SK-N-MC (cell line): Measurements from ENCODE around the gene KRT79.
"Not testable (repeated sequence)": the region's sequence is repeated elsewhere in the genome, so short reads cannot be mapped to it uniquely, and the experiment has no call there.

Source experiments
- DNase-seq: peaks from one replicate; pipeline ENCODE4 v3.0.0-alpha.2; 2011; ENCODE audit warnings: low read depth, low spot score
- H3K27ac ChIP-seq: fragments of 200-600 bp; sonication (generic); 2 replicates; pipeline ENCODE4 v1.5.1; 2016; ENCODE audit warnings: mixed run types
- H3K36me3 ChIP-seq: fragments of 200-600 bp; sonication (generic); 2 replicates; pipeline ENCODE4 v1.6.1; 2017; ENCODE audit warnings: antibody characterized with exemption, low read length, mixed read lengths; ENCODE audit not compliant: insufficient read depth
- H3K4me3 ChIP-seq: fragments of 200-600 bp; sonication (generic); 2 replicates; pipeline ENCODE4 v1.5.1; 2016
- H3K9ac ChIP-seq: fragments of 200-600 bp; sonication (generic); 2 replicates; pipeline ENCODE4 v1.8.0; 2017; ENCODE audit warnings: mixed run types, mixed read lengths; ENCODE audit not compliant: insufficient read length
- H3K9me3 ChIP-seq: fragments of 200-600 bp; sonication (generic); 2 replicates; pipeline ENCODE4 v1.6.1; 2017; ENCODE audit warnings: low read depth, mild to moderate bottlenecking, antibody characterized with exemption, low read length, moderate library complexity, mixed read lengths
- EZH2 ChIP-seq: fragments of 200-600 bp; sonication (generic); IDR thresholded peaks from one replicate; pipeline ENCODE4 v1.6.1; 2017; ENCODE audit warnings: antibody characterized with exemption
- FOXP2 ChIP-seq: optimal IDR thresholded peaks from 2 replicates; pipeline ENCODE3; 2011; ENCODE audit warnings: mild to moderate bottlenecking, moderate library complexity; ENCODE audit not compliant: insufficient read depth; ENCODE audit errors: extremely low read length, control extremely low read depth
- POLR2AphosphoS5 ChIP-seq: IDR thresholded peaks from 2 replicates; pipeline ENCODE4 v1.6.1; 2012; ENCODE audit warnings: mild to moderate bottlenecking, low read depth, low read length, borderline replicate concordance

KRT79 gene

DNA sequence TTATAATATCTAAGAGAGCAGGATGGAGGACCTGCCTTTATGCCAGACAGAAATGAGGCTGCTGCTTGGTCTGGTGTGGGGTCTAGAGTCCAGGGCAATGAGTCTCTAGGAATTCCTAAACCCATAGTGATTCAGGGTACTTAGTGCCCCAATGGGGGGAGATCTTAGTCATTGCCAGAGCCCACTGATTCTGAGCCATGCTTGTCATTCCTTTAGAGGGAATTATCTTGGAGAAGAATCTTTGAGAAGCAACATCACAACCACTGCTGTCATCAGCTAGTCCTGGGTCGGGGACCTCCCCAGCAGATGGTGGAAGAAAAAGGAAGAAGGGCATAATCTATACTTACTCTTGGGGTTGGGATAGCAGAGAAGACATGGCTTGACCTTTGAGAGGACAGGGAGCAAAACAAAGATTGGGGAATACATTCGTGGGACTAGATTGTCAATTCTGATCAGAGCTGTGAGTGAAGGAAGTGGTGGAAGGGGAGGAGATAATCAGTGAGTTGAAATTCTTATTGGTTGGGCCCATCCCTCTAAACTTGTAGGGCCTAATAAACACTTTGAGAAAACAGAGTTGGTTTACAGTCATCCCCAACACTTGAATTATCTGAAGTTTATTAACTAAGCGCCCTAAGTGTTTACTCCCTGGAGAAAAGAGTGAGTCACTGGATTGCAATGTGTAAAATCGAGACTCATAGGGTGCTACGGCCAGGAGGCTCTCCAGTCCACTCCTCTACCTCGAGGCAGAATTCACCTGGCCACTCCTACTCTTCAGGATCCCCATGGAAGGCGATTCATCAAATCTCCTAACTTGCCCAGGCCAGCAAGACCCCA, 35.2 kb downstream of the KRT79 start:
- H3K9ac ChIP-seq = no peak overlapping the region
- no peak overlapping the region for H3K4me3 ChIP-seq
- no peak for TF ChIP-seq EZH2
- no peak for TF ChIP-seq FOXP2
- no peak for TF ChIP-seq POLR2AphosphoS5
- H3K9me3 ChIP-seq = no peaks in the 10 kb centered on the region
- no peak overlapping the region for H3K27ac ChIP-seq
- DNase-seq = no peak
- no peaks in the 10 kb centered on the region for H3K36me3 ChIP-seq

DNA sequence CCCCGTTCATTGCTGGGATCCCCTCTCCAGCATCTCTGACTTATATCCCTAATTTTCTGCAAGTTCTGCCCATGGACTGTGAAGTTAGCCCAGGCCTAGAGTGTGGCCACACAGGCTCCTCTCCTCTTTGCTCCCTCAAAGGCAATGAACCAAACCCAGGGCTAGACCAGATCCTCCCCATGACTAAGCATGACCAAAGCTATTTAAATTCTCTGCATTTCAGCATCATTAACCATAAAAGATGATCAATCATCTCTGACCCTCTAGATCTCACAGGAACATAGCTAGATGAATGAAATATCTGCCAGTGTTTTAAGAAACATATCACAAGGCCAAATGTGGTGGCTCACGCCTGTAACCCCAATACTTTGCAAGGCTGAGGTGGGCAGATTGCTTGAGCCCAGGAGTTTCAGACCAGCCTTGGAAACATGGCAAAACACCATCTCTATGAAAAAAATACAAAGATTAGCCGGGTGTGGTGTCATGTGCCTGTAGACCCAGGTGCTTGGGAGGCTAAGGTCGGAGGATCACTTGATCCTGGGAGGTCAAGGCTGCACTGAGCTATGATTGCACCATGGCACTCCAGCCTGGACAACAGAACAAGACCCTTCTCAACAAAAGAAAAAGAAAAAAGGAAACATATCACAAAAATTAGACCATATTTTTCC, 36.0 kb downstream of the KRT79 start:
- DNase-seq = no peak
- Histone ChIP-seq H3K9me3 (no peaks in the 10 kb centered on the region), H3K27ac (no peak overlapping the region), H3K4me3 (no peak overlapping the region), H3K9ac (no peak overlapping the region), H3K36me3 (no peaks in the 10 kb centered on the region)
- TF ChIP-seq EZH2 = no peak
- no peak for TF ChIP-seq FOXP2
- TF ChIP-seq POLR2AphosphoS5 = no peak

DNA sequence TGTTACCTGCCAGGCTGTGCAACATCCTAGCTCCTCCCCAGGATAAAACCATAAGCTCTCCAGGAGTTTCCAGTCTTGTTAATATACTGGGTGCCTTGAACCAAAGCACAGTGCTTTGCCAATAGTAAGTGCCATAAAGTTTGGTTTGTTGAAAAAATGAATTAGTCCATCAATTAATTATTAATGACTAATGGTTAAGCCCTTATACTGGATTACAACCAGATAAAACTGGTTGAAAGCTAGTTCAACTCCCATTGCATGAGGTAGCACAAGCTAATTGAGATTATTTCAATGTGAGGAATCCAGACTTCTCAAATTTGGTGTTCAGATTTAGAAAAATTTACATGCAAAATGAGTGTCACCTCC, 36.6 kb downstream of the KRT79 start:
- no peak for DNase-seq
- no peak overlapping the region for H3K4me3 ChIP-seq
- no peaks in the 10 kb centered on the region for H3K9me3 ChIP-seq
- TF ChIP-seq POLR2AphosphoS5 (no peak), EZH2 (no peak), FOXP2 (no peak)
- H3K36me3 ChIP-seq = no peaks in the 10 kb centered on the region
- no peak overlapping the region for H3K27ac ChIP-seq
- H3K9ac ChIP-seq = no peak overlapping the region

DNA sequence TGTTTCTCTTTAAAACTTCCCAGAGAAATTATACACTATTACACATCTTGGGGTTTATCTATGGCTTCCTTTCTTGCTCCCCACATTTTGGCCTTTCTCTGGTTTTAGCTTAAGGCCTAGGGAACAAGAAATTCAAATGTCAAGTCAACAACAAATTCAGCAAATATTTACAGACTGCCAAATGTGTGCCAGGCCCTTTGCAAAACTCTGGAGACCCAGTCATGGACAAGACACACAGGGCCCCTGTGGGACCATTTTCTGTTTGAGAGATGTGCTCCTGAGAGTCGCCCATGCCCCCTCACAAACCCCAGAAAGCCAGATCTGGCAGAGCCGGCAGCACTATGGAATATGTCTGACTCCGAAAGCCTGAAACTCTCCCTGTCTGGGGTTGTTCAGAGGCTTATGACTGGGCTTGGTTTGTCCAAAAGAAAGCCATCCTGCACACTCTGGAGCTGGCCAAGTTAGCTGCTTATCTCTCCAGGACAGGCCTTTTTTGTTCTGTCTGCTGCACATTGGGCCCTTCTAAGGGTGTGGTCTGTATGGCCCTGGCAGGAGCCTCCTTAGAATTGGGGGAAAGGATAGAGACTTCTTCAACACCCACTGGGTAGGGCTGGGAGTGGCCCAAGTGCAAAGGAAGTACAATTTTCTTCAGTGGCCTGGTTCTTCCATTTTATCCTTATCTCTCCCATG, 37.1 kb downstream of the KRT79 start:
- Histone ChIP-seq H3K36me3 (no peaks in the 10 kb centered on the region), H3K9me3 (no peaks in the 10 kb centered on the region), H3K27ac (no peak overlapping the region), H3K4me3 (no peak overlapping the region), H3K9ac (no peak overlapping the region)
- DNase-seq = no peak
- TF ChIP-seq POLR2AphosphoS5 = no peak
- TF ChIP-seq FOXP2 = no peak
- no peak for TF ChIP-seq EZH2

DNA sequence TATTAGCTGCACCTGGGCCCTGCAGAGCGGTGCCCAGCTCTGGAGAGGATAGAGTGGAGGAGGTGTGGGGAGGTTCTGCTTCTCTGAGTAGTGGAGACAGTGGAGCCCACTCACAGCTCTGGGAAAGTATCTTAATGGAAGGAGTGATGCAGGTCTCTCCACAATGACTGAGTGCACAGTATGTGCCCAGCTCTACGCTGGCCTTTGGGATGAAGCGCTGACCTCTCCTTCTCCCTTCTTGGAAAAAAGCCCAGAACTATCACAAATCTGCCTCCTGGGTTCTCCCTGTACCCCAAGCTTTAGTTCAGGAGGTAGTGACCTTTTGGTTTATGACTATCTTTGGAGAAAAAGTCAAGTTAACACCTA, 37.7 kb downstream of the KRT79 start:
- Histone ChIP-seq H3K4me3 (no peak overlapping the region), H3K36me3 (no peaks in the 10 kb centered on the region), H3K9ac (no peak overlapping the region), H3K27ac (no peak overlapping the region), H3K9me3 (no peaks in the 10 kb centered on the region)
- TF ChIP-seq FOXP2 (no peak), POLR2AphosphoS5 (no peak), EZH2 (no peak)
- DNase-seq = no peak

DNA sequence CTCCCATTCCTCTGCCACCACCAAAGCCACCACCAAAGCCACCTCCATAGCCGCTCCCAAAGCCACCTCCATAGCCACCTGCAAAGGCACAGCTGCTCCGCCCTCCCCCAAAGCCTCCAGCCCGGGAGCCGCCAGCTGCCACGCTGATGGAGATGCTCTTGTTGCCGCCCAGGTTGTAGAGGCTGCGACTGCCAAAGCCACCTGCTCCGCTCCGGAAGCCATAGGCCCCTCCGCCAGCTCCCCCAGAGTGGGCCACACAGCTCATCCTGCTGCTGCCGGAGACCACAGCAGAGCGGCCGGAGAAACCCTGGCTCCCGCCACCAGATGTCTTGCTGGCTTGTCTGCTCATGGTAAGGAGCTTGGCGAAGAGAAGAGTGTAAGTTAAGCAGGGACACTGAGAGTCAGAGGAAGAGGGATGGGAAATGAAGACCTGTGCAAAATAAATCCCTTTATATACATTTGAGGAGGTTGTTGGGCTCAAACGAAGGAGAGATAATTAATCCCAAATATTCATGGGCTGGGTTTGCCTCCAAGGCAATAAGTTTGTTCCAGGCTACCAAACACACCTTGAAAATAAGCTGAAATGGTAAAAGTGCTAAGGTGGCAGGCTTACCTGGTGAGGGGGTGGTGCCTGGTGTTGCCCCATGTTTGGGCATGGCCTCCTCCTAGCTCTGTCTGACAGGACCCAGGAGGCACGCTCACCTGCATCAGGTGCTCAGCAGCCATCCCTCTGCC, 38.2 kb downstream of the KRT79 start, which contains the start of gene KRT3:
TSS of gene KRT3 (minus strand) at position 424 of the 735 bp plus-strand sequence. CDS start at position 349, 75 bp downstream.
- Histone ChIP-seq H3K9ac (no peak within 1 kb of the TSS), H3K4me3 (no peak within 1 kb of the TSS), H3K9me3 (no peaks in the 10 kb centered on the region), H3K27ac (no peak within 1 kb of the TSS), H3K36me3 (no peaks in the 10 kb centered on the region)
- TF ChIP-seq FOXP2 (no peak), EZH2 (no peak), POLR2AphosphoS5 (no peak)
- no peak for DNase-seq

DNA sequence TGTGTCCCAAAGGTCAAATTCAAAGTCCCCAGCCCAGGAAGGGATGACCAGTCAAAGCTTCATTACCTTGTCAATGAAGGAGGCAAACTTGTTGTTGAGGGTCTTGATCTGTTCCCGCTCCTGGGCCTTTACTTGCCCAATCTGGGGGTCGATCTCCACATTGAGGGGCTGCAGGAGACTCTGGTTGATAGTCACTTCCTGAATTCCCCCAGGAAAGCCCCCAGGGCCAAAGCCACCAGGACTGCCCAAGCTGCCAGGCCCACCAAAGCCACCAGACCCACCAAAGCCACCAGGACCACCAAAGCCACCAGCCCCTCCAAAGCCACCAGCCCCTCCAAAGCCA, 38.8 kb downstream of the KRT79 start:
- not testable (repeated sequence) for H3K9me3 ChIP-seq, H3K27ac ChIP-seq, H3K4me3 ChIP-seq, DNase-seq, H3K36me3 ChIP-seq, H3K9ac ChIP-seq

DNA sequence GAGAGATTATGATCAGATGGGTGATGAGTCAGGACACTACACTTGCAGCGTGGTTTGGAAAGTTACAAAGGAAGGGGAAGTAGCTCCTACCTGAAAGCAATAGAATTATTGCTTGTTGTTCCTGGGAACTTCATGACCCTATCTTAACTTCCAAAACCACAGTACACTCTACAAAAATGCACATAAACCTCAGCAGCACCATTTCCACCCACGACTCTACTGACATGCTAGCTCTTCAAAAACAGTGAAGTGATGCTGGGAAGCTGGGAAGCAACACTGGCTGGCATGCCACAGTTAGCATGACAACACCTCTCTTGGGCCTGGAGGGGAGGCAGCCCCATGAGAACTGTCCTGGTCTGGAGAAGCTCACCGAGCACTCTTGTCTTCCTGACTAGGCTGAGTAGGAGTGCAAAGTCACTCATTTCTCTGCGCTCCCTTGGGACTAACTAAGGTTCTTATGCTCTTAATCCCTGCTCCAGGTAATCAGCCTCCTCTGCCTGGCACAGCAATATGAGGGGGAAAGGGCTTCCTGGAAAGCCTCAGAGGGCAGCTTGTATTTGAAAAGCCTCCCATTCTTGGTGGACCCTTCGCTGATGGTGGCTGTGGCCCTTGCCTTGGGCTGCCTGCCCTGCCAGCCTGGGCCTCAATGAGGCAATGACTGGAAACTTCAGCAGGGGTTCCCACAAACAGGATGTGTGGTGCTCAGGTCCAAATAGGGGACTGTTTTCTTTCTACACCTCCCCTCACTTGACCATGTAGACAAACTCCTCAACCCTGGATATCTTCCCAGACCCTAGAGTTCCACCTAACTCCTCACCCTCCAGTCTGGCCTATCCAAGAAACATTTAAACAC, 39.4 kb downstream of the KRT79 start:
- Histone ChIP-seq H3K9ac (no peak overlapping the region), H3K9me3 (no peaks in the 10 kb centered on the region), H3K36me3 (no peaks in the 10 kb centered on the region), H3K27ac (no peak overlapping the region), H3K4me3 (no peak overlapping the region)
- DNase-seq = no peak
- TF ChIP-seq EZH2 (no peak), FOXP2 (no peak), POLR2AphosphoS5 (no peak)
